ENCODE results near the gene MBD3L5.
"Not testable (repeated sequence)": the region's sequence is repeated elsewhere in the genome, so short reads cannot be mapped to it uniquely, and the experiment has no call there.

Gene MBD3L5

GRCh38 chr19:7030278-7030677 lies at the start of gene MBD3L5:
Gene MBD3L5, plus strand, starts transcription at chr19:7030578. Its CDS starts 34 bp downstream, at chr19:7030612.
- not testable (repeated sequence) for H3K27ac ChIP-seq (ENCODE audit: low read depth, low read length); H3K9me3 ChIP-seq (ENCODE audit: control insufficient read depth, insufficient read depth, low read depth, low read length)

GRCh38 chr19:6983448-6983847 lies 46.9 kb upstream of the MBD3L5 start:
- no peak overlapping the region for H3K27ac ChIP-seq (ENCODE audit: low read depth, low read length)
- peaks cover 2% of the 10 kb centered on the region; the same call in 1 of the 2 replicates for H3K27me3 ChIP-seq (ENCODE audit: control insufficient read depth, insufficient read depth, low read length)
- peaks cover 57% of the 10 kb centered on the region for H3K9me3 ChIP-seq (ENCODE audit: control insufficient read depth, insufficient read depth, low read depth, low read length)
- no peak overlapping the region for H3K4me3 ChIP-seq (ENCODE audit: low read depth, low read length)
- H3K4me1 ChIP-seq (ENCODE audit: control insufficient read depth, insufficient read depth, low read length) = no peaks in the 10 kb centered on the region
- no peak overlapping the region for H3K9ac ChIP-seq (ENCODE audit: low read length)
- H3K36me3 ChIP-seq (ENCODE audit: control insufficient read depth, insufficient read depth, low read length) = no peaks in the 10 kb centered on the region

More at GRCh38 chr19:7030278-7030677, at the start of gene MBD3L5:
- H3K9ac ChIP-seq (ENCODE audit: low read length); H3K4me3 ChIP-seq (ENCODE audit: low read depth, low read length); H3K4me1 ChIP-seq (ENCODE audit: control insufficient read depth, insufficient read depth, low read length); H3K27me3 ChIP-seq (ENCODE audit: control insufficient read depth, insufficient read depth, low read length); H3K36me3 ChIP-seq (ENCODE audit: control insufficient read depth, insufficient read depth, low read length): not testable (repeated sequence)

GRCh38 chr19:6987850-6988249 lies 42.5 kb upstream of the MBD3L5 start:
- H3K9me3 ChIP-seq (ENCODE audit: control insufficient read depth, insufficient read depth, low read depth, low read length) = peaks cover 52% of the 10 kb centered on the region
- no peak overlapping the region for H3K4me3 ChIP-seq (ENCODE audit: low read depth, low read length)
- no peaks in the 10 kb centered on the region for H3K36me3 ChIP-seq (ENCODE audit: control insufficient read depth, insufficient read depth, low read length)
- no peaks in the 10 kb centered on the region for H3K4me1 ChIP-seq (ENCODE audit: control insufficient read depth, insufficient read depth, low read length)
- H3K27ac ChIP-seq (ENCODE audit: low read depth, low read length) = no peak overlapping the region
- peaks cover 6% of the 10 kb centered on the region; the same call in 1 of the 2 replicates for H3K27me3 ChIP-seq (ENCODE audit: control insufficient read depth, insufficient read depth, low read length)
- no peak overlapping the region for H3K9ac ChIP-seq (ENCODE audit: low read length)

GRCh38 chr19:6988257-6988656 lies 42.1 kb upstream of the MBD3L5 start:
- H3K27ac ChIP-seq (ENCODE audit: low read depth, low read length) = no peak overlapping the region
- H3K36me3 ChIP-seq (ENCODE audit: control insufficient read depth, insufficient read depth, low read length) = no peaks in the 10 kb centered on the region
- no peak overlapping the region for H3K9ac ChIP-seq (ENCODE audit: low read length)
- H3K27me3 ChIP-seq (ENCODE audit: control insufficient read depth, insufficient read depth, low read length) = peaks cover 6% of the 10 kb centered on the region; the same call in 1 of the 2 replicates
- H3K4me3 ChIP-seq (ENCODE audit: low read depth, low read length) = no peak overlapping the region
- H3K4me1 ChIP-seq (ENCODE audit: control insufficient read depth, insufficient read depth, low read length) = no peaks in the 10 kb centered on the region
- peaks cover 49% of the 10 kb centered on the region for H3K9me3 ChIP-seq (ENCODE audit: control insufficient read depth, insufficient read depth, low read depth, low read length)

- H3K27ac ChIP-seq (ENCODE audit: low read depth, low read length) = no peak overlapping the region
- no peaks in the 10 kb centered on the region for H3K27me3 ChIP-seq (ENCODE audit: control insufficient read depth, insufficient read depth, low read length)
- H3K9me3 ChIP-seq (ENCODE audit: control insufficient read depth, insufficient read depth, low read depth, low read length) = peaks cover 36% of the 10 kb centered on the region
- no peaks in the 10 kb centered on the region for H3K4me1 ChIP-seq (ENCODE audit: control insufficient read depth, insufficient read depth, low read length)
- no peak overlapping the region for H3K9ac ChIP-seq (ENCODE audit: low read length)
- no peaks in the 10 kb centered on the region for H3K36me3 ChIP-seq (ENCODE audit: control insufficient read depth, insufficient read depth, low read length)
- H3K4me3 ChIP-seq (ENCODE audit: low read depth, low read length) = no peak overlapping the region
Measured at GRCh38 chr19:6995054-6995453, 35.3 kb upstream of the MBD3L5 start.

GRCh38 chr19:6996810-6997209 lies 33.6 kb upstream of the MBD3L5 start:
- H3K27me3 ChIP-seq (ENCODE audit: control insufficient read depth, insufficient read depth, low read length) = peaks cover 1% of the 10 kb centered on the region; the same call in 1 of the 2 replicates
- H3K9ac ChIP-seq (ENCODE audit: low read length) = no peak overlapping the region
- no peak overlapping the region for H3K27ac ChIP-seq (ENCODE audit: low read depth, low read length)
- H3K36me3 ChIP-seq (ENCODE audit: control insufficient read depth, insufficient read depth, low read length) = no peaks in the 10 kb centered on the region
- H3K9me3 ChIP-seq (ENCODE audit: control insufficient read depth, insufficient read depth, low read depth, low read length) = peaks cover 45% of the 10 kb centered on the region
- no peaks in the 10 kb centered on the region for H3K4me1 ChIP-seq (ENCODE audit: control insufficient read depth, insufficient read depth, low read length)
- H3K4me3 ChIP-seq (ENCODE audit: low read depth, low read length) = no peak overlapping the region

GRCh38 chr19:6997679-6998445 lies 32.5 kb upstream of the MBD3L5 start:
- no peaks in the 10 kb centered on the region for H3K4me1 ChIP-seq (ENCODE audit: control insufficient read depth, insufficient read depth, low read length)

GRCh38 chr19:6999933-7000332 lies 30.4 kb upstream of the MBD3L5 start:
- Histone ChIP-seq H3K9me3 (ENCODE audit: control insufficient read depth, insufficient read depth, low read depth, low read length) (peaks cover 51% of the 10 kb centered on the region), H3K27me3 (ENCODE audit: control insufficient read depth, insufficient read depth, low read length) (peaks cover 3% of the 10 kb centered on the region; the same call in 1 of the 2 replicates), H3K36me3 (ENCODE audit: control insufficient read depth, insufficient read depth, low read length) (no peaks in the 10 kb centered on the region), H3K27ac (ENCODE audit: low read depth, low read length) (no peak overlapping the region), H3K9ac (ENCODE audit: low read length) (no peak overlapping the region), H3K4me1 (ENCODE audit: control insufficient read depth, insufficient read depth, low read length) (no peaks in the 10 kb centered on the region), H3K4me3 (ENCODE audit: low read depth, low read length) (no peak overlapping the region)

More at GRCh38 chr19:6997679-6998445, 32.5 kb upstream of the MBD3L5 start:
- Histone ChIP-seq H3K36me3 (ENCODE audit: control insufficient read depth, insufficient read depth, low read length) (no peaks in the 10 kb centered on the region), H3K27me3 (ENCODE audit: control insufficient read depth, insufficient read depth, low read length) (peaks cover 3% of the 10 kb centered on the region; the same call in 1 of the 2 replicates), H3K9ac (ENCODE audit: low read length) (no peak overlapping the region), H3K27ac (ENCODE audit: low read depth, low read length) (no peak overlapping the region), H3K9me3 (ENCODE audit: control insufficient read depth, insufficient read depth, low read depth, low read length) (peaks cover 52% of the 10 kb centered on the region), H3K4me3 (ENCODE audit: low read depth, low read length) (no peak overlapping the region)

- Histone ChIP-seq H3K9me3 (ENCODE audit: control insufficient read depth, insufficient read depth, low read depth, low read length) (peaks cover 51% of the 10 kb centered on the region), H3K27ac (ENCODE audit: low read depth, low read length) (no peak overlapping the region), H3K36me3 (ENCODE audit: control insufficient read depth, insufficient read depth, low read length) (no peaks in the 10 kb centered on the region), H3K4me1 (ENCODE audit: control insufficient read depth, insufficient read depth, low read length) (no peaks in the 10 kb centered on the region), H3K9ac (ENCODE audit: low read length) (no peak overlapping the region), H3K4me3 (ENCODE audit: low read depth, low read length) (no peak overlapping the region), H3K27me3 (ENCODE audit: control insufficient read depth, insufficient read depth, low read length) (peaks cover 3% of the 10 kb centered on the region; the same call in 1 of the 2 replicates)
Measured at GRCh38 chr19:7000333-7000732, 30.0 kb upstream of the MBD3L5 start.

GRCh38 chr19:7000816-7001215 lies 29.6 kb upstream of the MBD3L5 start:
- no peak overlapping the region for H3K4me3 ChIP-seq (ENCODE audit: low read depth, low read length)
- H3K4me1 ChIP-seq (ENCODE audit: control insufficient read depth, insufficient read depth, low read length) = no peaks in the 10 kb centered on the region
- H3K9me3 ChIP-seq (ENCODE audit: control insufficient read depth, insufficient read depth, low read depth, low read length) = peaks cover 48% of the 10 kb centered on the region; the same call in 1 of the 2 replicates
- H3K9ac ChIP-seq (ENCODE audit: low read length) = no peak overlapping the region
- H3K36me3 ChIP-seq (ENCODE audit: control insufficient read depth, insufficient read depth, low read length) = no peaks in the 10 kb centered on the region
- H3K27me3 ChIP-seq (ENCODE audit: control insufficient read depth, insufficient read depth, low read length) = peaks cover 3% of the 10 kb centered on the region; the same call in 1 of the 2 replicates
- H3K27ac ChIP-seq (ENCODE audit: low read depth, low read length) = no peak overlapping the region

- Histone ChIP-seq H3K27ac (ENCODE audit: low read depth, low read length) (no peak overlapping the region), H3K4me3 (ENCODE audit: low read depth, low read length) (no peak overlapping the region), H3K9me3 (ENCODE audit: control insufficient read depth, insufficient read depth, low read depth, low read length) (peaks cover 44% of the 10 kb centered on the region; the same call in 1 of the 2 replicates), H3K9ac (ENCODE audit: low read length) (no peak overlapping the region), H3K4me1 (ENCODE audit: control insufficient read depth, insufficient read depth, low read length) (no peaks in the 10 kb centered on the region), H3K36me3 (ENCODE audit: control insufficient read depth, insufficient read depth, low read length) (no peaks in the 10 kb centered on the region), H3K27me3 (ENCODE audit: control insufficient read depth, insufficient read depth, low read length) (peaks cover 3% of the 10 kb centered on the region; the same call in 1 of the 2 replicates)
Measured at GRCh38 chr19:7004313-7004931, 26.0 kb upstream of the MBD3L5 start.

Data from HUES6 (cell line).